Measurements from ENCODE around the gene RAD18.

GRCh38 chr3:8938021-8938420, 25.3 kb downstream of the RAD18 start:
- TF ChIP-seq MXI1 (conservative IDR thresholded peaks at IDR 0.05; ENCODE audit: poor library complexity, severe bottlenecking) (no peak), CTCF (IDR thresholded peaks at IDR 0.05; ENCODE audit: poor library complexity, severe bottlenecking) (no peak), RAD21 (conservative IDR thresholded peaks at IDR 0.05) (no peak), POLR2AphosphoS5 (IDR thresholded peaks at IDR 0.05) (no peak)
